Colonic mucosa (tissue), 4 donors: Measurements from ENCODE around the gene ZNF317. TPM values are rescaled to one million over a fixed set of nuclear protein-coding genes. Genes with fewer than 3 reads are reported as not detected.

Experiments
- DNase-seq: peaks from one replicate; pipeline ENCODE4 v3.0.0-alpha.2; 2020
- H3K27ac ChIP-seq: fragments of 200-600 bp; one replicate; pipeline ENCODE4 v1.8.0; 2021
- H3K27me3 ChIP-seq: fragments of 200-600 bp; one replicate; pipeline ENCODE4 v1.8.0; 2021
- H3K36me3 ChIP-seq: fragments of 200-600 bp; one replicate; pipeline ENCODE4 v1.8.0; 2021
- H3K4me1 ChIP-seq: fragments of 200-600 bp; one replicate; pipeline ENCODE4 v1.8.0; 2021; ENCODE audit warnings: mild to moderate bottlenecking
- H3K4me3 ChIP-seq: fragments of 200-600 bp; one replicate; pipeline ENCODE4 v1.8.0; 2021
- H3K9ac ChIP-seq, 2 donors: one replicate each; pipeline ENCODE4 v1.7.0; 2013; ENCODE audit warnings: control low read depth in 2 of 2, low read depth in 2 of 2, low read length in 2 of 2
- H3K9me3 ChIP-seq: fragments of 200-600 bp; one replicate; pipeline ENCODE4 v1.8.0; 2021
- CTCF ChIP-seq: fragments of 200-600 bp; IDR thresholded peaks from one replicate; pipeline ENCODE4 v1.8.0; 2022; ENCODE audit warnings: antibody characterized with exemption, mild to moderate bottlenecking
- intact Hi-C: fragments of 100-400 bp; cut with DNase I; formaldehyde crosslinking; loops from one replicate; pipeline ENCODE4 v1.14.1; 2022
- total RNA-seq, 2 donors: library from RNA; stranded (reverse); fragmentation: NEBNext Ultra II Directional in 1 of 2; extraction: Animal tissue kit (Norgen Biotek cat#: 25700) in 1 of 2; gene quantifications; one replicate each; pipeline ENCODE4 v1.2.1, GENCODE V29; 2021
- donor health status: healthy.
- donor health status: DM: no; HTN: no; CAD: no.
- donor health status: DM: no; HTN: no; CAD: no.

Gene ZNF317
- total RNA-seq, 2 donors from 2014 or later: 25.5 to 28.5 TPM

GRCh38 chr19:9171393-9171991 is 31.3 kb downstream of the ZNF317 start:
- H3K9ac ChIP-seq: no peak overlapping the region
- intact Hi-C loops: no loop called here

DNA sequence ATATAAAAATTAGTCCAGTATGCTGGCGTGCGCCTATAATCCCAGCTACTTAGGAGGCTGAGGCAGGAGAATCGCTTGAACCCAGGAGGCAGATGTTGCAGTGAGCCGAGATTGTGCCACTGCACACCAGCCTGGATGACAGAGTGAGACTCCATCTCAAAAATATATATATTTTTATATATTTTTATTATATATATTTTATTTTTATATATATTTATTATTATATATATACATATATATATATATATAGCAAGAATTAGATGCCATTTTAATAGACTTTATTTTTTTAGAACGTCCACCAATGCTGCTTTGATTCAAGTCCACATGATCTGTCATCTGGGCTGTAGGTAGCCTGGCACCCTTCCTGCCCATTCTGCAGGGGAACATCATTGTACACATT is 35.1 kb downstream of the ZNF317 start:
- Histone ChIP-seq H3K36me3 (no peaks in the 10 kb centered on the region), H3K9me3 (no peaks in the 10 kb centered on the region), H3K9ac (no peak overlapping the region), H3K27ac (no peak overlapping the region), H3K27me3 (no peaks in the 10 kb centered on the region), H3K4me1 (no peaks in the 10 kb centered on the region), H3K4me3 (no peak overlapping the region)
- no peak for TF ChIP-seq CTCF
- no peak for DNase-seq
- intact Hi-C loops: no loop called here

More at GRCh38 chr19:9171393-9171991, 31.3 kb downstream of the ZNF317 start:
- H3K27me3 ChIP-seq: no peaks in the 10 kb centered on the region
- DNase-seq: no peak
- H3K4me1 ChIP-seq: no peaks in the 10 kb centered on the region
- no peak overlapping the region for H3K27ac ChIP-seq
- H3K36me3 ChIP-seq: no peaks in the 10 kb centered on the region
- H3K4me3 ChIP-seq: no peak overlapping the region
- no peak for TF ChIP-seq CTCF
- H3K9me3 ChIP-seq: no peaks in the 10 kb centered on the region

GRCh38 chr19:9178901-9179300 is 38.7 kb downstream of the ZNF317 start, which contains the start of gene OR7D2:
OR7D2 (plus strand) TSS chr19:9178979; CDS start chr19:9185782, 6,803 bp downstream.
- Histone ChIP-seq H3K36me3 (no peaks in the 10 kb centered on the region), H3K4me1 (no peaks in the 10 kb centered on the region), H3K27ac (no peak within 1 kb of the TSS), H3K9ac (no peak within 1 kb of the TSS), H3K4me3 (no peak within 1 kb of the TSS), H3K9me3 (no peaks in the 10 kb centered on the region), H3K27me3 (no peaks in the 10 kb centered on the region)
- no peak for TF ChIP-seq CTCF
- DNase-seq: no peak
- intact Hi-C loops: no loop called here

- intact Hi-C loops: no loop called here
- Histone ChIP-seq H3K36me3 (no peaks in the 10 kb centered on the region), H3K9ac (no peak overlapping the region), H3K9me3 (no peaks in the 10 kb centered on the region), H3K27me3 (no peaks in the 10 kb centered on the region), H3K4me1 (no peaks in the 10 kb centered on the region), H3K27ac (no peak overlapping the region), H3K4me3 (no peak overlapping the region)
- TF ChIP-seq CTCF: no peak
- no peak for DNase-seq
Measured at GRCh38 chr19:9183000-9183399, 42.8 kb downstream of the ZNF317 start.

GRCh38 chr19:9187191-9187590 is 47.0 kb downstream of the ZNF317 start:
- DNase-seq: no peak
- Histone ChIP-seq H3K4me3 (no peak overlapping the region), H3K27me3 (no peaks in the 10 kb centered on the region), H3K9me3 (no peaks in the 10 kb centered on the region), H3K27ac (no peak overlapping the region), H3K36me3 (no peaks in the 10 kb centered on the region), H3K4me1 (no peaks in the 10 kb centered on the region), H3K9ac (no peak overlapping the region)
- no peak for TF ChIP-seq CTCF
- intact Hi-C loops: no loop called here
